Transverse colon (tissue), 4 donors: ENCODE data around the gene TMEM143. TPM values are rescaled to one million over a fixed set of nuclear protein-coding genes. Genes with fewer than 3 reads are reported as not detected.
A peak's percentile ranks its signal among the peaks of the same experiment; 100 is the strongest.

Experiments
- DNase-seq: peaks from one replicate; pipeline ENCODE4 v3.0.0-alpha.2; 2019
- H3K27ac ChIP-seq, 4 donors: fragments of 200-600 bp; sonication (generic); 2 replicates each; pipeline ENCODE4 v1.5.1; 2016 to 2018; ENCODE audit warnings: inconsistent platforms in 4 of 4
- H3K27me3 ChIP-seq: fragments of 200-600 bp; sonication (generic); 2 replicates; pipeline ENCODE4 v1.5.1; 2017; ENCODE audit warnings: inconsistent platforms
- H3K36me3 ChIP-seq, 4 donors: fragments of 200-600 bp; sonication (generic); 2 replicates each; pipeline ENCODE4 v1.5.1; 2017 to 2019; ENCODE audit warnings: inconsistent platforms in 4 of 4
- H3K4me1 ChIP-seq, 4 donors: fragments of 200-600 bp; sonication (generic); 2 replicates each; pipeline ENCODE4 v1.5.1; 2017 to 2020; ENCODE audit warnings: inconsistent platforms in 4 of 4
- H3K4me3 ChIP-seq, 4 donors: fragments of 200-600 bp; sonication (generic); 1 replicate in 1 of 4; 2 replicates in 3 of 4; pipeline versions ENCODE4 v1.5.1 to v1.6.1; 2017 to 2019; ENCODE audit warnings: inconsistent platforms in 4 of 4
- H3K9me3 ChIP-seq, 2 donors: fragments of 200-600 bp; sonication (generic); 2 replicates each; pipeline ENCODE4 v1.5.1; 2017 to 2019; ENCODE audit warnings: inconsistent platforms in 2 of 2
- EP300 ChIP-seq: sonication (generic); formaldehyde crosslinking; IDR thresholded peaks from one replicate; pipeline ENCODE4 v1.6.1; 2017; ENCODE audit warnings: antibody characterized with exemption, low read depth
- POLR2A ChIP-seq: fragments of 450-650 bp; IDR thresholded peaks from one replicate; pipeline ENCODE4 v1.6.1; 2016; ENCODE audit warnings: antibody characterized with exemption, mild to moderate bottlenecking, moderate library complexity
- POLR2AphosphoS5 ChIP-seq, 3 donors: sonication (generic); formaldehyde crosslinking; IDR thresholded peaks; one replicate each; pipeline ENCODE4 v1.6.1; 2016; ENCODE audit warnings: antibody characterized with exemption in 3 of 3
- WGBS, 2 donors: methylation state at CpG; one replicate each; pipeline ENCODE4 v1.1.5; 2018; ENCODE audit warnings: low coverage in 1 of 2; 5-methylcytosine and 5-hydroxymethylcytosine counted together
- in situ Hi-C, 4 donors: fragments of 200-750 bp; cut with MboI; loops; one replicate each; pipeline versions ENCODE4 v1.15.0 to v1.15.1; 2017; ENCODE audit warnings: low sequenced_read_pairs in 3 of 4, low pct_ligation_motif_present in 1 of 4, low pct_unique_long_range_greater_than_20kb in 1 of 4
- intact Hi-C: fragments of 100-400 bp; cut with DNase I; formaldehyde crosslinking; loops from one replicate; pipeline ENCODE4 v1.15.1; 2023; ENCODE audit warnings: low total_unique reads
- total RNA-seq, 4 donors: library from RNA; depleted of rRNA; stranded (reverse); fragments of >200 nt; gene quantifications; one replicate each; pipeline ENCODE4 v1.1.0, GENCODE V29; 2016
- TF ChIP-seq, protein P1 (sequence below), 5 experiments: fragments of 200-600 bp in 3 of 5; fragments of 450-650 bp in 2 of 5; sonication (generic) in 3 of 5; IDR thresholded peaks; 1 replicate in 2 of 5; 2 replicates in 3 of 5; pipeline ENCODE4 v1.5.1; 2016 to 2017; ENCODE audit warnings: antibody characterized with exemption in 5 of 5, inconsistent platforms in 3 of 5, mild to moderate bottlenecking in 2 of 5, moderate library complexity in 1 of 5

TMEM143 gene
- total RNA-seq, 4 donors from 2014 or later, result 9.1 to 27.7 (median 15.2) TPM

DNA sequence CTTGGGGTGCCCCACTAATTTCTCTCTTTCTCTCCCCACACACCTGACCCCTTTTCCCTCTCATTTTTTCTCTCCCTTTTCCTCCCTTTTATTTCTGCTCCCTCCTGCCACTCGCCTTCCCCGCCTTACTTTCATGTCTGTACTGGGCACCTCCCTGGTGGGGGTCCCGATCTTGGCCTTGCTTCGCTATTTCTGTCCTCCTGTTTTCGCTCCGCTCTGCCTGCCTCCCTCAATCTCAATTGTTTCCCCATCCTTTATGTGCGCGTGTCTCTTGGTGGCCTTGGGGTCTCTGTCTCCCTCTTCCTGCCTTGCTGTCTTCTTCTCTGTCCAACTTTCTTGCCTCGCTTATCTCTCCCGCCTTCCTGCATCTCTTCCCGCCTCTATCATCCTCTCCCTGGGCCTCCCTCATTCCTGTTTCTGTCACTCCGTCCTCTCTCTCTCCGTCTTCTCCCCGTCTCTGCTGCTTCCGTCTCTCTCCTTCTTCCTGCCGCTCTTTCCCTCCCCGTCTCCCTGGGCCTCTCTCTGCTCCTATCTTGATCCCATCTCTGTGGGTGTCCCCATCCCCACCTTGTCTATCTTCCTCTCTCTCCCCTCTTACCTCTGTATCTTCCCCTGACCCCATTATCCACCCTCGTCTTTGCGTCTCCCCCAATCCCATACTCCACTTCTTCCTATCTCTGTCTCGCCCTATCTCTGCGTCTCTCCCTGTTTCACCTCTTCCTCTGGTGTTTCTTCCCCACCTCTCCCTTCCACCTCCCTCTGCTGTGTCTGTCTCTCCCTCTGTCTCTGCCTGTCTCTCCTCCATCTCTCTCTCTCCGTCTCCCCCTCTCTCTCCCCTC, 33.7 kb upstream of the TMEM143 start:
- TF ChIP-seq POLR2A (no peak), POLR2AphosphoS5 (IDR thresholded peaks at IDR 0.05) (no peak), EP300 (no peak)
- TF ChIP-seq, protein P1, sequence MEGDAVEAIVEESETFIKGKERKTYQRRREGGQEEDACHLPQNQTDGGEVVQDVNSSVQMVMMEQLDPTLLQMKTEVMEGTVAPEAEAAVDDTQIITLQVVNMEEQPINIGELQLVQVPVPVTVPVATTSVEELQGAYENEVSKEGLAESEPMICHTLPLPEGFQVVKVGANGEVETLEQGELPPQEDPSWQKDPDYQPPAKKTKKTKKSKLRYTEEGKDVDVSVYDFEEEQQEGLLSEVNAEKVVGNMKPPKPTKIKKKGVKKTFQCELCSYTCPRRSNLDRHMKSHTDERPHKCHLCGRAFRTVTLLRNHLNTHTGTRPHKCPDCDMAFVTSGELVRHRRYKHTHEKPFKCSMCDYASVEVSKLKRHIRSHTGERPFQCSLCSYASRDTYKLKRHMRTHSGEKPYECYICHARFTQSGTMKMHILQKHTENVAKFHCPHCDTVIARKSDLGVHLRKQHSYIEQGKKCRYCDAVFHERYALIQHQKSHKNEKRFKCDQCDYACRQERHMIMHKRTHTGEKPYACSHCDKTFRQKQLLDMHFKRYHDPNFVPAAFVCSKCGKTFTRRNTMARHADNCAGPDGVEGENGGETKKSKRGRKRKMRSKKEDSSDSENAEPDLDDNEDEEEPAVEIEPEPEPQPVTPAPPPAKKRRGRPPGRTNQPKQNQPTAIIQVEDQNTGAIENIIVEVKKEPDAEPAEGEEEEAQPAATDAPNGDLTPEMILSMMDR (IDR thresholded peaks at IDR 0.05), result no peak
- Histone ChIP-seq H3K27ac (peak overlapping the region in 1 of 4 donors; percentile 26), H3K4me3 (peak overlapping the region in 3 of 4 donors; percentile 23 to 49 (median 39)), H3K4me1 (peaks cover 4 to 34% (median 27%) of the 10 kb centered on the region in 4 donors), H3K27me3 (peaks cover 57% of the 10 kb centered on the region), H3K36me3 (no peaks in the 10 kb centered on the region), H3K9me3 (no peaks in the 10 kb centered on the region)
- intact Hi-C loops (no loop called here), in situ Hi-C loops (no loop called here)
- no peak for DNase-seq
- 61 to 65% methylated on average over 12 to 22 of the region's 22 CpGs for WGBS, 2 donors

DNA sequence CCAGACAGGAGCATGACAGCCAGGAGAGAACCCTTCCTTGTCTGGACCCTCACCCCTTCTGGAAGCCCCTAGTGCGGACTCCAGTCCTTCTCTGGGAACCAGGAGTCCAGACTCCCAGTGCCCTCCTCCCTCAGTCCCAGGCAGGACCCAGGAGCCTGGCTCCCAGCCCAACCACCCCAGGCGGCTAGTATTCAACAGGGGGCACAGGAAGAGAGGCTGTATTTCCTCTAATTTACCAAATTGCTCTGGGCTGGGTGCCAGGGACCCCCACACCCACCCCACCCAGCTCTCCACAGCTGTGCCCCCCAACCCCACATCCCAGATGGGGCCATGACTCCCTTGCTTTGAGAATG, 33.1 kb upstream of the TMEM143 start:
- Histone ChIP-seq H3K27ac (no peak overlapping the region), H3K27me3 (peaks cover 60% of the 10 kb centered on the region), H3K36me3 (no peaks in the 10 kb centered on the region), H3K9me3 (no peaks in the 10 kb centered on the region), H3K4me1 (peaks cover 4 to 34% (median 27%) of the 10 kb centered on the region in 4 donors), H3K4me3 (no peak overlapping the region)
- 54% methylated on average over 2 of the region's 2 CpGs; no CpG with 5 or more reads in 1 of the 2 donors for WGBS, 2 donors
- intact Hi-C loops (no loop called here), in situ Hi-C loops (no loop called here)
- no peak for TF ChIP-seq EP300
- TF ChIP-seq POLR2A, result no peak
- TF ChIP-seq, protein P1 (IDR thresholded peaks at IDR 0.05), result no peak
- TF ChIP-seq POLR2AphosphoS5 (IDR thresholded peaks at IDR 0.05), result no peak
- no peak for DNase-seq

DNA sequence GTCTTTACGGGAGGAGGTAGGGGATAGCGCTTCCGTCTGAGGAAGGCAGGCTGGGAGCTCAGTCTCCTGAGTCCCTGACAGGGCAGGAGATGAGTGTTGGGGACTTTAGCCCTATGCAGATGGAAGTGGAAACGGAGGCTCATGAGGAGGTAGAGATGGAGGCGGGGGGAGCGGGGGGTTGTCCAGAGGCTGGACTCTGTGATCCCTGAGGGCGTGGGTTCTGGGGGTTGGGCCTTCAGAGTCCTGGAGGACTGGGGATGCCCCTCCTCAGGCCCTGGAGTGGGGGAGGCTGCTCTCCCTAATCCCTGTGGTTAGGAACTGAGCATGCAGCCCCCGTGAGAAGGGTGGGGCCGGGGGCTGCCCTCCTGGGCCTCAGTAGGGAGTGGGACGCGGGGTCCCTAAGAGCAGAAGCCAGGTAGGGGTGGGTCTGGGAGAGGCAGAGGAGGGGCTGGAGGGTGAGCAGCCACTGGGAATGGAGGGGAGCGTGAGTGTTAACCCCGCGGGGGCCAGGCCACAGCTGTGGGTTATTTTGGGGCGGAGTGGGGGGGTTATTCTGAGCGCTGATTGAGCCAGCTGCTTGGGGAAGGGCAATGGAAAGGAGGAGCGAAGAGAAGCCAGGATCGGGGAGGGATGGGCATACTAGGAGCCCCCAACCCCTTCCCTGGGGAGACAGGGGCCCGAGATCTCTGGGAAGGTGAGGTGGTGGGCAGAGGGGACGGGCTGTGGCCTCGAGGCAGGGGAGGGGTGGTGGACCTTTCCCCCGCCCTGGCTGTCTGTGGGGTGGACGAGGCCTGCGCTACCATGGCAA, 32.5 kb upstream of the TMEM143 start:
- H3K9me3 ChIP-seq, result no peaks in the 10 kb centered on the region
- no peak for DNase-seq
- no peak overlapping the region for H3K4me3 ChIP-seq
- 55 to 58% methylated on average over 4 to 24 of the region's 24 CpGs for WGBS, 2 donors
- no peaks in the 10 kb centered on the region for H3K36me3 ChIP-seq
- in situ Hi-C loops (no loop called here), intact Hi-C loops (no loop called here)
- TF ChIP-seq, protein P1 (IDR thresholded peaks at IDR 0.05), result no peak
- TF ChIP-seq POLR2AphosphoS5 (IDR thresholded peaks at IDR 0.05) (no peak), POLR2A (no peak)
- H3K27ac ChIP-seq, result no peak overlapping the region
- peaks cover 60% of the 10 kb centered on the region for H3K27me3 ChIP-seq
- peaks cover 4 to 34% (median 30%) of the 10 kb centered on the region in 4 donors for H3K4me1 ChIP-seq

DNA sequence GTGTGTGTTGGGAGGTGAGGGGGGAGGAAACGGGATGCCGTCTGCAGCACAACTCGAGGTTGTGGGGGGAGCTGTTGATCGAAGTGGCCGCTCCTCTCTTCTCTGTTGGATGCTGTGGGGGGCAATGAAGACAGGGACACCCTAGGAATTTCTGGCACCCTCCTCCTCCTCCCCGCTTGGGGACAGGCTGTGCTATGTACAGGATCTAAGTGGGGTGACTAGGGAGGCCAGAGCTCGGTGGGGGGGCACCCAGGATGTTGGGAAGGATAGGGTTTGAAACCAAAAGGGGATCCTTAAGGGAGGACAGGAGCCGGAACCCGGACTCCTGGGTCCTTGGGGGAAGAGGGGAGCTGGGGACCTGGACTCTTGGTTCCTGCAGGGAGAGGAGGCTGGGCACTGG, 31.8 kb upstream of the TMEM143 start:
- Histone ChIP-seq H3K36me3 (no peaks in the 10 kb centered on the region), H3K4me3 (no peak overlapping the region), H3K4me1 (peaks cover 4 to 36% (median 30%) of the 10 kb centered on the region in 4 donors), H3K27ac (no peak overlapping the region), H3K9me3 (no peaks in the 10 kb centered on the region), H3K27me3 (peaks cover 60% of the 10 kb centered on the region)
- WGBS, 2 donors, result 17% methylated on average over 9 of the region's 9 CpGs; no CpG with 5 or more reads in 1 of the 2 donors
- no peak for DNase-seq
- intact Hi-C loops (no loop called here), in situ Hi-C loops (no loop called here)
- TF ChIP-seq POLR2AphosphoS5 (IDR thresholded peaks at IDR 0.05), result no peak
- TF ChIP-seq, protein P1 (IDR thresholded peaks at IDR 0.05), result no peak
- no peak for TF ChIP-seq EP300
- TF ChIP-seq POLR2A, result no peak
